Measurements from ENCODE around the gene SMIM44. TPM values are rescaled to one million over a fixed set of nuclear protein-coding genes. Genes with fewer than 3 reads are reported as not detected.

The SMIM44 gene
- polyA plus RNA-seq, 1 donor (not counting 4 experiments of a cell fraction or from before 2014, with no cell fraction given): not detected

DNA sequence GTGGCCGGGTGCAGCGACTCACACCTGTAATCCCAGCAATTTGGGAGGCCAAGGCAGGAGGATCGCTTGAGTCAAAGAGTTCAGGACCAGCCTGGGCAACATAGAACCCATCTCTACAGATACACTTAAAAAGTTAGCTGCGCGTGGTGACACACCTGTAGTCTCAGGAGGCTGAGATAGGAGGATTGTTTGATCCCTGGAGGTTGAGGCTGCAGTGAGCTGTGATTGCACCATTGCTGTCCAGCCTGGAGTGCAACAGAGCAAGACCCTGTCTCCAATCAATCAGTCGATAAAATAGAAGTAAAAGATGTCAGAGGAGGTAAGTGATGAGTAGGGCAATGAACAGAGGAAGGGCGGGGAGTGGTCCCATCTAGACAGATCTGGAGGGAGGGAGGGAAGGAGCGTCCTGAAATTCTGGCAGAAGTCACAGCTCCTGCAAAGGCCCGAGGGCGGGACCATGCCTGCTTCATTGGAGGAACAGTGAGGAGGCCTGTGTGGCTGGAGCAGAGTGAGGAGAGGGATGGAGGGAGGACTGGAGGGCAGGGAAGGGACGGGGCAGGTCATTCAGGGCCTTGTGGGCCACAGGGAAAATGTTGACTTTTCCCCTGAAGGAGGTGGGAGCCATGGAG, 12.6 kb downstream of the SMIM44 start:
- FAIRE-seq: no peak
- Histone ChIP-seq H3K36me3 (ENCODE audit: control insufficient read depth in 2 of 2, extremely low read depth in 1 of 2, insufficient read depth in 2 of 2, low read length in 2 of 2) (no peaks in the 10 kb centered on the region), H3K9me3 (ENCODE audit: control insufficient read depth, low read depth, low read length) (peaks cover 2% of the 10 kb centered on the region), H3K4me3 (ENCODE audit: control insufficient read depth in 2 of 3, extremely low read depth in 1 of 3, insufficient read depth in 2 of 3, low read depth in 1 of 3, low read length in 3 of 3) (no peak overlapping the region), H3K4me1 (ENCODE audit: control insufficient read depth, extremely low read depth, insufficient read depth, low read length) (no peaks in the 10 kb centered on the region), H3K79me2 (ENCODE audit: control insufficient read depth, insufficient read depth, low read length) (no peaks in the 10 kb centered on the region), H2AFZ (ENCODE audit: control insufficient read depth, low read length) (no peak overlapping the region), H3K9ac (ENCODE audit: control insufficient read depth, extremely low read depth, insufficient read depth, low read length) (no peak overlapping the region), H3K27me3 (ENCODE audit: control insufficient read depth, extremely low read depth, insufficient read depth, low read length) (peaks cover 10% of the 10 kb centered on the region), H4K20me1 (ENCODE audit: control insufficient read depth, extremely low read depth, insufficient read depth, low read length) (peaks cover 3% of the 10 kb centered on the region), H3K4me2 (ENCODE audit: control insufficient read depth, extremely low read depth, insufficient read depth, low read depth, low read length) (no peak overlapping the region), H3K27ac (ENCODE audit: control insufficient read depth, insufficient read depth, low read length) (no peak overlapping the region), H3K9me1 (ENCODE audit: control insufficient read depth, extremely low read depth, insufficient read depth, low read length) (no peaks in the 10 kb centered on the region)
- no peak for DNase-seq (ENCODE audit: low read depth, low spot score)
- TF ChIP-seq, protein P1, sequence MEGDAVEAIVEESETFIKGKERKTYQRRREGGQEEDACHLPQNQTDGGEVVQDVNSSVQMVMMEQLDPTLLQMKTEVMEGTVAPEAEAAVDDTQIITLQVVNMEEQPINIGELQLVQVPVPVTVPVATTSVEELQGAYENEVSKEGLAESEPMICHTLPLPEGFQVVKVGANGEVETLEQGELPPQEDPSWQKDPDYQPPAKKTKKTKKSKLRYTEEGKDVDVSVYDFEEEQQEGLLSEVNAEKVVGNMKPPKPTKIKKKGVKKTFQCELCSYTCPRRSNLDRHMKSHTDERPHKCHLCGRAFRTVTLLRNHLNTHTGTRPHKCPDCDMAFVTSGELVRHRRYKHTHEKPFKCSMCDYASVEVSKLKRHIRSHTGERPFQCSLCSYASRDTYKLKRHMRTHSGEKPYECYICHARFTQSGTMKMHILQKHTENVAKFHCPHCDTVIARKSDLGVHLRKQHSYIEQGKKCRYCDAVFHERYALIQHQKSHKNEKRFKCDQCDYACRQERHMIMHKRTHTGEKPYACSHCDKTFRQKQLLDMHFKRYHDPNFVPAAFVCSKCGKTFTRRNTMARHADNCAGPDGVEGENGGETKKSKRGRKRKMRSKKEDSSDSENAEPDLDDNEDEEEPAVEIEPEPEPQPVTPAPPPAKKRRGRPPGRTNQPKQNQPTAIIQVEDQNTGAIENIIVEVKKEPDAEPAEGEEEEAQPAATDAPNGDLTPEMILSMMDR (optimal IDR thresholded peaks at IDR 0.05 in 1 of 3, IDR thresholded peaks at IDR 0.05 in 1 of 3, conservative IDR thresholded peaks at IDR 0.05 in 1 of 3; ENCODE audit: extremely low read depth in 1 of 3, insufficient read depth in 2 of 3, low read length in 3 of 3): no peak
- no peak for TF ChIP-seq EZH2 (IDR thresholded peaks at IDR 0.05; ENCODE audit: low read length)
- dilution Hi-C loops (cut with MboI; ENCODE audit: extremely low pct_ligation_motif_present, low sequenced_read_pairs): no loop called here

DNA sequence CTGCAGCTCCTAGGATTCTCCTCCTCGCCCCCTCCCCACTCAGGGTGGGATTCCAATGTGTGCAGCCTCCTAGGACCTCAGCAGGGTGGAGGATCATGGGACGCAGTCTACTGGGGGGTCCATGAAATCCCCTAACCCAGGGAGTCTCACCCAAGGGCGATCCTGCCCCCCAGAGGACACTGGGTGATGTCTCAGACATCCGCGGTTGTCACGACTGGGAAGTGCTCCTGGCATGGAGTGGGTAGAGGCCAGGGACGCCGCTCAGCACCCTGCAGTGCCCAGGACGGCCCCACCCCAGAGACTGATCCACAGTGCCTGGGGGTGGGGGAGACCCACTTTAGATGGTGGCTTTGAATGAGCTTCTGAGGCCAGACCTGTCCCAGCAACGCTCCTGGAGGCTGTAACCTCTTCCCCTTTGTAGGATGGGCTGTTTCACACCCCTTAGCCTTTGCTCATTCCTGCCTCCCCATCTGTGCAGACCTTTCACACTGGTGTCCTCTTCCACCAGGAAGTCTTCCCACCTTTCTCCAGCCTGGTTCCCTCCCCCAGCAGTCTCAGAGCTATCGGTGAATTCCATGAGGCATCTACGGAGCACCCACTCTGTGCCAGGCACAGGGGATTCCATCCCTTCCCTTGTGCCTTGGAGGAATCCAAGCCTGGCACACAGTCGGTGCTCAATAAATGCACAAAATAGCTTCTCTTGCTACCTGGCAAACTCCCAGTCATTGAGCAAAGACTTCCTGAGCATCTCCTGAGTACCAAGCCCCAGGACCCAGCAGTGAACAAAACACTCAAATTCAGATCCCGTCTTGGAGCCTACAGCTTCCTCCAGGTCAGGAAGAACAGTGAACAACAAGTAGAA, 13.4 kb downstream of the SMIM44 start:
- Histone ChIP-seq H4K20me1 (ENCODE audit: control insufficient read depth, extremely low read depth, insufficient read depth, low read length) (peaks cover 3% of the 10 kb centered on the region), H3K4me3 (ENCODE audit: control insufficient read depth in 2 of 3, extremely low read depth in 1 of 3, insufficient read depth in 2 of 3, low read depth in 1 of 3, low read length in 3 of 3) (no peak overlapping the region), H3K27ac (ENCODE audit: control insufficient read depth, insufficient read depth, low read length) (no peak overlapping the region), H3K79me2 (ENCODE audit: control insufficient read depth, insufficient read depth, low read length) (no peaks in the 10 kb centered on the region), H3K27me3 (ENCODE audit: control insufficient read depth, extremely low read depth, insufficient read depth, low read length) (peaks cover 10% of the 10 kb centered on the region), H3K4me1 (ENCODE audit: control insufficient read depth, extremely low read depth, insufficient read depth, low read length) (no peaks in the 10 kb centered on the region), H3K9me3 (ENCODE audit: control insufficient read depth, low read depth, low read length) (peaks cover 2% of the 10 kb centered on the region), H3K36me3 (ENCODE audit: control insufficient read depth in 2 of 2, extremely low read depth in 1 of 2, insufficient read depth in 2 of 2, low read length in 2 of 2) (no peaks in the 10 kb centered on the region), H2AFZ (ENCODE audit: control insufficient read depth, low read length) (no peak overlapping the region), H3K9me1 (ENCODE audit: control insufficient read depth, extremely low read depth, insufficient read depth, low read length) (no peaks in the 10 kb centered on the region), H3K9ac (ENCODE audit: control insufficient read depth, extremely low read depth, insufficient read depth, low read length) (no peak overlapping the region), H3K4me2 (ENCODE audit: control insufficient read depth, extremely low read depth, insufficient read depth, low read depth, low read length) (no peak overlapping the region)
- dilution Hi-C loops (cut with MboI; ENCODE audit: extremely low pct_ligation_motif_present, low sequenced_read_pairs): no loop called here
- DNase-seq (ENCODE audit: low read depth, low spot score) (no peak), FAIRE-seq (no peak)
- no peak for TF ChIP-seq EZH2 (IDR thresholded peaks at IDR 0.05; ENCODE audit: low read length)
- TF ChIP-seq, protein P1 (optimal IDR thresholded peaks at IDR 0.05 in 1 of 3, IDR thresholded peaks at IDR 0.05 in 1 of 3, conservative IDR thresholded peaks at IDR 0.05 in 1 of 3; ENCODE audit: extremely low read depth in 1 of 3, insufficient read depth in 2 of 3, low read length in 3 of 3): peak in 1 of 3 experiments; percentile 33
